Measurements from ENCODE around the gene ACTN4. TPM values are rescaled to one million over a fixed set of nuclear protein-coding genes. Genes with fewer than 3 reads are reported as not detected.

Gene ACTN4
- total RNA-seq, 1 donor from 2014 or later: 197 TPM

- ChIA-PET CTCF (interaction anchor here (0.6 kb wide), 1 partner anchor 276 kb away, joined by 4 read pairs; no protein-coding TSS in a partner anchor), POLR2A (no interaction called here)
- DNase-seq (no peak), ATAC-seq (ENCODE audit: low read depth) (no peak)
- Mint-ChIP-seq H3K4me1 (no peaks in the 10 kb centered on the region), H3K27ac (no peak overlapping the region), H3K4me3 (no peak overlapping the region), H3K9me3 (no peaks in the 10 kb centered on the region), H3K36me3 (ENCODE audit: low read depth) (peaks cover 78% of the 10 kb centered on the region), H3K27me3 (no peaks in the 10 kb centered on the region)
- intact Hi-C loops (cut with micrococcal nuclease): no loop called here
- TF ChIP-seq CTCF (IDR thresholded peaks at IDR 0.05): no peak
Measured at GRCh38 chr19:38711726-38712153, 64.3 kb downstream of the ACTN4 start.

GRCh38 chr19:38712161-38712748 is 64.8 kb downstream of the ACTN4 start:
- no peak overlapping the region for H3K27ac Mint-ChIP-seq
- H3K4me1 Mint-ChIP-seq: no peaks in the 10 kb centered on the region
- H3K4me3 Mint-ChIP-seq: no peak overlapping the region
- ATAC-seq (ENCODE audit: low read depth) (no peak), DNase-seq (no peak)
- POLR2A ChIA-PET: no interaction called here
- peaks cover 77% of the 10 kb centered on the region for H3K36me3 Mint-ChIP-seq (ENCODE audit: low read depth)
- intact Hi-C loops (cut with micrococcal nuclease): no loop called here
- CTCF ChIA-PET: interaction anchor here (0.6 kb wide), 1 partner anchor 276 kb away, joined by 4 read pairs; no protein-coding TSS in a partner anchor
- H3K27me3 Mint-ChIP-seq: no peaks in the 10 kb centered on the region
- no peaks in the 10 kb centered on the region for H3K9me3 Mint-ChIP-seq
- TF ChIP-seq CTCF (IDR thresholded peaks at IDR 0.05): no peak

GRCh38 chr19:38713227-38713649 is 65.8 kb downstream of the ACTN4 start:
- CTCF ChIA-PET: no interaction called here
- Mint-ChIP-seq H3K27ac (no peak overlapping the region), H3K36me3 (ENCODE audit: low read depth) (peaks cover 75% of the 10 kb centered on the region), H3K9me3 (no peaks in the 10 kb centered on the region), H3K4me1 (no peaks in the 10 kb centered on the region), H3K4me3 (no peak overlapping the region), H3K27me3 (no peaks in the 10 kb centered on the region)
- intact Hi-C loops (cut with micrococcal nuclease): no loop called here
- ATAC-seq (ENCODE audit: low read depth): no peak
- TF ChIP-seq CTCF (IDR thresholded peaks at IDR 0.05): no peak
- DNase-seq: no peak
- POLR2A ChIA-PET: no interaction called here

- peaks cover 76% of the 10 kb centered on the region for H3K36me3 Mint-ChIP-seq (ENCODE audit: low read depth)
Measured at GRCh38 chr19:38713865-38714264, 66.4 kb downstream of the ACTN4 start.

GRCh38 chr19:38714354-38714778 is 66.9 kb downstream of the ACTN4 start:
- no peak for TF ChIP-seq CTCF (IDR thresholded peaks at IDR 0.05)
- Mint-ChIP-seq H3K36me3 (ENCODE audit: low read depth) (peaks cover 75% of the 10 kb centered on the region), H3K4me3 (no peak overlapping the region), H3K9me3 (no peaks in the 10 kb centered on the region), H3K27me3 (no peaks in the 10 kb centered on the region), H3K4me1 (no peaks in the 10 kb centered on the region), H3K27ac (no peak overlapping the region)
- ATAC-seq (ENCODE audit: low read depth) (no peak), DNase-seq (no peak)
- ChIA-PET POLR2A (no interaction called here), CTCF (no interaction called here)
- intact Hi-C loops (cut with micrococcal nuclease): no loop called here

More at GRCh38 chr19:38713865-38714264, 66.4 kb downstream of the ACTN4 start:
- DNase-seq (no peak), ATAC-seq (ENCODE audit: low read depth) (no peak)
- intact Hi-C loops (cut with micrococcal nuclease): no loop called here
- Mint-ChIP-seq H3K9me3 (no peaks in the 10 kb centered on the region), H3K27me3 (no peaks in the 10 kb centered on the region), H3K27ac (no peak overlapping the region), H3K4me1 (no peaks in the 10 kb centered on the region), H3K4me3 (no peak overlapping the region)
- CTCF ChIA-PET: no interaction called here
- POLR2A ChIA-PET: no interaction called here
- no peak for TF ChIP-seq CTCF (IDR thresholded peaks at IDR 0.05)
